ENCODE measurements around the gene APOBEC3H. TPM values are rescaled to one million over a fixed set of nuclear protein-coding genes. Genes with fewer than 3 reads are reported as not detected.
A peak's percentile ranks its signal among the peaks of the same experiment; 100 is the strongest.

The APOBEC3H gene
- total RNA-seq, 2 donors from 2014 or later: not detected

DNA sequence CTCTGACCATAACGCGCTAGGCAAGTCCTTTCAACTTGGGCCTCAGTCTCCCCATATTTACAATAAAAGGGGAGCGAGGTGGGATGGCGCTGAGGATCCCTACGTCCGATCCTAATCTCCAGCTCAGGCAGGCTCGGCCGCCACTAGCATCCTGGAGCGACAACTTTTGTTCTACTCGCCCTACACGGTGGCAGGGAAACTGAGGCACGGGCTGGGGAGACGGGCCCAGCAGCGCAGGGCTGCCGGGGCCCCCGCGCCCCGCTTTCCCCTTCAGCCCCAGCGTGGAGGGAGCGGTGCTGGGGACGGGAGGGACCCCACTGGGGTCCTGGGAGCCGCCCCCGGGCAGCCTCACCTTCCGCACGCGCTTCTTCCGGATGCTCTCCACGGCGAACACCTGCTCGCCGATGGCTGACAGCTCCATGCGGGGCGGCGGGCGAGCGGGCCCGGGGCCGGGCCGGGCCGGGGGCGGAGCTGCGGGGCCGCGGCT, 55.0 kb downstream of the APOBEC3H start:
- intact Hi-C loops (cut with DNase I): no loop called here
- ATAC-seq (no peak), DNase-seq (no peak)
- WGBS, 2 donors: 4% methylated on average over 35 of the region's 44 CpGs; no CpG with 5 or more reads in 1 of the 2 donors
- H3K4me3 ChIP-seq: peak overlapping the region; percentile 56 to 86
- H3K9me3 ChIP-seq: no peaks in the 10 kb centered on the region
- no peaks in the 10 kb centered on the region for H3K36me3 ChIP-seq (replicated peaks in 1 of 2; ENCODE audit: insufficient read depth in 1 of 2, low read depth in 2 of 2)
- H3K4me1 ChIP-seq: peaks cover 57% of the 10 kb centered on the region
- H3K27me3 ChIP-seq: peaks cover 0 to 10% of the 10 kb centered on the region in 2 donors
- TF ChIP-seq, protein P1, sequence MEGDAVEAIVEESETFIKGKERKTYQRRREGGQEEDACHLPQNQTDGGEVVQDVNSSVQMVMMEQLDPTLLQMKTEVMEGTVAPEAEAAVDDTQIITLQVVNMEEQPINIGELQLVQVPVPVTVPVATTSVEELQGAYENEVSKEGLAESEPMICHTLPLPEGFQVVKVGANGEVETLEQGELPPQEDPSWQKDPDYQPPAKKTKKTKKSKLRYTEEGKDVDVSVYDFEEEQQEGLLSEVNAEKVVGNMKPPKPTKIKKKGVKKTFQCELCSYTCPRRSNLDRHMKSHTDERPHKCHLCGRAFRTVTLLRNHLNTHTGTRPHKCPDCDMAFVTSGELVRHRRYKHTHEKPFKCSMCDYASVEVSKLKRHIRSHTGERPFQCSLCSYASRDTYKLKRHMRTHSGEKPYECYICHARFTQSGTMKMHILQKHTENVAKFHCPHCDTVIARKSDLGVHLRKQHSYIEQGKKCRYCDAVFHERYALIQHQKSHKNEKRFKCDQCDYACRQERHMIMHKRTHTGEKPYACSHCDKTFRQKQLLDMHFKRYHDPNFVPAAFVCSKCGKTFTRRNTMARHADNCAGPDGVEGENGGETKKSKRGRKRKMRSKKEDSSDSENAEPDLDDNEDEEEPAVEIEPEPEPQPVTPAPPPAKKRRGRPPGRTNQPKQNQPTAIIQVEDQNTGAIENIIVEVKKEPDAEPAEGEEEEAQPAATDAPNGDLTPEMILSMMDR (IDR thresholded peaks at IDR 0.05): no peak
- TF ChIP-seq POLR2A (IDR thresholded peaks at IDR 0.05): no peak
- peak overlapping the region; percentile 76 to 90 (median 84) for H3K27ac ChIP-seq

DNA sequence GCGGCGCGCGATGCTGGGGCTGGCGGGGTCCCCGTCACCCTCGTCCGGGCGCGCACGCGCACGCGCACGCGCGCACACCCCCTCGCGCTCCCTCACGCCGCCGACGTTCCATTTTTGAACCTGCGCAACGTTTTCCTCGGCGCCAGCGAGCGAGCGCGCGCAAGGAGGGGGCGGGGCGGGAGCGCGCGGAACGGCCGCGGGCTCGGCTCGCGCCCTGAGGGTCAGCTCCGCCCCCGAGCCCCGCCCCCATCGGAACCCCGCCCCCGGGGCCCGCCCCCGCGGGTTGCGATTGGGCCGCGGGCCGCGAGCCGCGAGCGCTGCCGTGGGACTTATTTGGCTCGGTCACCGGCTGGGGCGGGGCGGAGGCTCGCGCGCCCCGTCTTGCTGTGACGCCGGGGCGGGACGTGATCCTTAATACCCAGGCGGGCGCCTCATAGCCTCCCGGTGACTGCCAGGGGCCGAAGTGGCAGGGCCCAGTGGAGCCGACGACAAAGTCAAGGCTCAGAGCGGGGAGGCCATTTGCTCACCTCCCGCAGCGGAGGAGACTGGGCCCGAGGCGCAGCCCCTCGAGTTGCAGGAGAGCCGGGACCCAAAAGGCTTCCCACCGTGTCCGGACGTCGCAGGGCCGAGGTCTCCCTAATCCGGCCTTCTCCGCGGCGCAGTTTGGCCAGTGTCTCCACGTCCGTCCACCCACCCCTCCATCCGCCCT, 55.6 kb downstream of the APOBEC3H start, which contains the start of gene CBX7:
CBX7 (minus strand) TSS at position 170 of the 709 bp plus-strand sequence. CDS start 236 bp downstream, outside the sequence.
- Histone ChIP-seq H3K27me3 (peaks cover 0 to 10% of the 10 kb centered on the region in 2 donors), H3K36me3 (replicated peaks in 1 of 2; ENCODE audit: insufficient read depth in 1 of 2, low read depth in 2 of 2) (no peaks in the 10 kb centered on the region), H3K27ac (peak within 1 kb of the TSS; percentile 76 to 90 (median 86)), H3K4me1 (peaks cover 51% of the 10 kb centered on the region), H3K4me3 (peak within 1 kb of the TSS; percentile 56 to 86), H3K9me3 (no peaks in the 10 kb centered on the region)
- intact Hi-C loops (cut with DNase I): no loop called here
- 1% methylated on average over 50 of the region's 98 CpGs; no CpG with 5 or more reads in 1 of the 2 donors for WGBS, 2 donors
- DNase-seq (peak; percentile 95 to 97 (median 96)), ATAC-seq (peak; percentile 89)
- TF ChIP-seq POLR2A (IDR thresholded peaks at IDR 0.05): peak; percentile 69 to 87 (median 83)
- TF ChIP-seq, protein P1 (IDR thresholded peaks at IDR 0.05): no peak

DNA sequence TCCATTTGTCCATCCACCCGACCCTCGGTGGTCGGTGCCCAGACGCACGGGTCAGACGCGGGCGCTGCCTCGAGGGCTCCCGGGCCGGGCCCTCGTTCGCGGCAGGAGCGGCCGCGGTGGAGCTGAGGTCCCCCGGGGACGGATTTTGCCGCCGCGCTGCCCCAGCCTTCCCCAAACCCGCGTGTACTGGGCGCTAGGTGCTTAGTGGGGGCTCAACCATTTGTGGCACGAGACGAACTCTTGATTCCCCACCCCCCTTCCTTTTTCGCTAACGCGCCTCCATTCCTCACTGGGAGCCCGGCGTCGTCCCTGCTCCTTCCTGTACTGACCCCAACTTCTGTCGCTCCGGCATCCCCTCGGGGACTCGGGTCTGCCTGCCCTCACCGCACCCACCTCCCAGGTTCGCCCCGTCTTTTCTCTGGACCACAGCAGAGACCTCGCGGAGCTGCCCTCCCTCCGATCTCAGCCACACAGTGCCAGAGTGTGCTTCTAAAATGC, 56.2 kb downstream of the APOBEC3H start:
- Histone ChIP-seq H3K27me3 (peaks cover 0 to 10% of the 10 kb centered on the region in 2 donors), H3K4me3 (peak overlapping the region; percentile 27 to 29), H3K36me3 (replicated peaks in 1 of 2; ENCODE audit: insufficient read depth in 1 of 2, low read depth in 2 of 2) (no peaks in the 10 kb centered on the region), H3K9me3 (no peaks in the 10 kb centered on the region), H3K4me1 (peaks cover 45% of the 10 kb centered on the region), H3K27ac (peak overlapping the region; percentile 66 to 90 (median 86))
- ATAC-seq: no peak
- intact Hi-C loops (cut with DNase I): no loop called here
- no peak for DNase-seq
- TF ChIP-seq, protein P1 (IDR thresholded peaks at IDR 0.05): no peak
- no peak for TF ChIP-seq POLR2A (IDR thresholded peaks at IDR 0.05)
- WGBS, 2 donors: 3 to 14% methylated on average over 13 to 43 of the region's 43 CpGs

Small RNAs within 50 kb of the gene (small RNA-seq; reads per million reads assigned to genes)
- not detected for gene AL022318.2
- gene COX5BP7: not detected

Other genes with a start within 250 kb of the APOBEC3H start
- gene CBX6, start 225.0 kb upstream of the APOBEC3H start, total RNA-seq: 10 to 100 TPM; 32.7 to 45.2 TPM
- gene APOBEC3A, start 139.6 kb upstream of the APOBEC3H start, total RNA-seq: not detected
- 1 to 10 TPM in 1 of 2 donors, not detected in 1; 2.1 TPM for gene APOBEC3B, start 114.9 kb upstream of the APOBEC3H start, total RNA-seq
- gene APOBEC3C, start 83.0 kb upstream of the APOBEC3H start, total RNA-seq: 1 to 10 TPM; 2.6 to 6.7 TPM
- gene APOBEC3D, start 76.1 kb upstream of the APOBEC3H start, total RNA-seq: not detected
- gene APOBEC3F, start 56.4 kb upstream of the APOBEC3H start, total RNA-seq: under 1 TPM; 0.52 to 0.99 TPM
- 1 to 10 TPM; 5.4 to 6.3 TPM for gene APOBEC3G, start 20.0 kb upstream of the APOBEC3H start, total RNA-seq
- 10 to 100 TPM; 38.1 to 41.2 TPM for gene CBX7, start 55.4 kb downstream of the APOBEC3H start, total RNA-seq
- 10 to 100 TPM in 1 of 2 donors, 1 to 10 TPM in 1; 7.0 to 15.8 TPM for gene PDGFB, start 147.7 kb downstream of the APOBEC3H start, total RNA-seq
- gene RPL3, start 222.4 kb downstream of the APOBEC3H start, total RNA-seq: 1,000 to 10,000 TPM; 1,625 to 1,893 TPM